K562 (cell line): ENCODE results near the gene DNAH3. TPM values are rescaled to one million over a fixed set of nuclear protein-coding genes. Genes with fewer than 3 reads are reported as not detected.

ENCODE experiments used
- KDM2B ChIP-seq: fragments of 250-450 bp; sonication (Bioruptor Pico); IDR thresholded peaks from 2 replicates; pipeline ENCODE4 v1.8.0; 2021; ENCODE audit warnings: mild to moderate bottlenecking, moderate library complexity
- KLF13 ChIP-seq: fragments of 450-650 bp; IDR thresholded peaks from 2 replicates; pipeline ENCODE4 v1.6.1; 2016; ENCODE audit warnings: missing genetic modification characterization, low read depth, mild to moderate bottlenecking, missing compliant biosample characterization, moderate library complexity, borderline replicate concordance
- MAX ChIP-seq: sonication (generic); formaldehyde crosslinking; IDR thresholded peaks from 2 replicates; pipeline ENCODE4 v1.9.0; 2022; ENCODE audit warnings: mild to moderate bottlenecking, missing genetic modification reagents
- MYNN ChIP-seq, 2 experiments: sonication (generic); formaldehyde crosslinking in 1 of 2; IDR thresholded peaks; 2 replicates each; pipeline versions ENCODE4 v1.5.0 to v1.6.1; 2016 to 2020; ENCODE audit warnings: antibody characterized with exemption in 1 of 2, missing genetic modification reagents in 1 of 2
- NFE2 ChIP-seq: IDR thresholded peaks from 2 replicates; pipeline ENCODE4 v1.6.1; 2014; ENCODE audit warnings: antibody characterized with exemption, low read depth
- NFYB ChIP-seq: IDR thresholded peaks from 2 replicates; pipeline ENCODE4 v1.6.1; 2011; ENCODE audit warnings: mild to moderate bottlenecking, moderate library complexity; ENCODE audit not compliant: insufficient read length; ENCODE audit errors: extremely low read depth
- PHF20 ChIP-seq: fragments of 450-650 bp; IDR thresholded peaks from 2 replicates; pipeline ENCODE4 v1.6.1; 2018; ENCODE audit not compliant: partially characterized antibody
- RBBP5 ChIP-seq: fragments of 200-600 bp; sonication (generic); IDR thresholded peaks from 2 replicates; pipeline ENCODE4 v1.6.1; 2012; ENCODE audit warnings: borderline replicate concordance, mild to moderate bottlenecking, low read length, control low read depth, inconsistent platforms; ENCODE audit not compliant: insufficient read depth, poor library complexity, severe bottlenecking
- SIRT6 ChIP-seq: IDR thresholded peaks from one replicate; pipeline ENCODE4 v1.6.1; 2012; ENCODE audit warnings: low read depth, mild to moderate bottlenecking, control low read depth, inconsistent platforms, low read length, moderate library complexity
- ZBTB11 ChIP-seq, 3 experiments: fragments of 200-800 bp in 1 of 3; fragments of 250-450 bp in 1 of 3; fragments of 450-650 bp in 1 of 3; sonication (Bioruptor Pico) in 1 of 3; sonication (Bioruptor generic) in 1 of 3; formaldehyde crosslinking in 1 of 3; IDR thresholded peaks; 2 replicates each; pipeline versions ENCODE4 v1.6.1 to v1.8.0; 2016 to 2022; ENCODE audit warnings: mild to moderate bottlenecking in 2 of 3, missing genetic modification characterization in 2 of 3, missing compliant biosample characterization in 1 of 3, moderate library complexity in 1 of 3
- polyA plus RNA-seq, 8 experiments: library from polyadenylated mRNA; depleted of rRNA in 4 of 8; stranded (reverse) in 5 of 8; unstranded in 3 of 8; fragments of >200 nt; fragmentation: Nextera tagmentation in 2 of 8; fragmentation: Illumina TruSeq in 1 of 8; extraction: Ambion mirVana in 2 of 8; extraction: Trizol in 1 of 8; gene quantifications; 2 replicates each; pipeline versions ENCODE4 v1.2.1 to v1.2.3, GENCODE V29; 2011 to 2014; ENCODE audit warnings: inconsistent platforms in 1 of 8, missing spikeins in 1 of 8
- total RNA-seq, 7 experiments: library from RNA; depleted of rRNA in 6 of 7; stranded (reverse); fragments of >200 nt in 6 of 7; fragmentation: Illumina TruSeq in 2 of 7; extraction: Trizol in 2 of 7; gene quantifications; 2 replicates each; pipeline versions ENCODE4 v1.2.1 to v1.2.3, GENCODE V29; 2011 to 2021; ENCODE audit warnings: low replicate concordance in 1 of 7
- TF ChIP-seq, protein P1 (sequence below), 2 experiments: fragments of 450-650 bp in 1 of 2; sonication (generic) in 1 of 2; formaldehyde crosslinking in 1 of 2; IDR thresholded peaks; 2 replicates each; pipeline versions ENCODE4 v1.7.1 to v1.9.0; 2016 to 2022; ENCODE audit warnings: inconsistent platforms in 1 of 2, mild to moderate bottlenecking in 1 of 2, missing genetic modification reagents in 1 of 2

DNAH3 gene
- total and polyA plus RNA-seq, 9 of the 15 experiments (the other 6 are each of a cell fraction or from before 2014, with no cell fraction given): 0.32 to 0.84 (median 0.44) TPM

DNA sequence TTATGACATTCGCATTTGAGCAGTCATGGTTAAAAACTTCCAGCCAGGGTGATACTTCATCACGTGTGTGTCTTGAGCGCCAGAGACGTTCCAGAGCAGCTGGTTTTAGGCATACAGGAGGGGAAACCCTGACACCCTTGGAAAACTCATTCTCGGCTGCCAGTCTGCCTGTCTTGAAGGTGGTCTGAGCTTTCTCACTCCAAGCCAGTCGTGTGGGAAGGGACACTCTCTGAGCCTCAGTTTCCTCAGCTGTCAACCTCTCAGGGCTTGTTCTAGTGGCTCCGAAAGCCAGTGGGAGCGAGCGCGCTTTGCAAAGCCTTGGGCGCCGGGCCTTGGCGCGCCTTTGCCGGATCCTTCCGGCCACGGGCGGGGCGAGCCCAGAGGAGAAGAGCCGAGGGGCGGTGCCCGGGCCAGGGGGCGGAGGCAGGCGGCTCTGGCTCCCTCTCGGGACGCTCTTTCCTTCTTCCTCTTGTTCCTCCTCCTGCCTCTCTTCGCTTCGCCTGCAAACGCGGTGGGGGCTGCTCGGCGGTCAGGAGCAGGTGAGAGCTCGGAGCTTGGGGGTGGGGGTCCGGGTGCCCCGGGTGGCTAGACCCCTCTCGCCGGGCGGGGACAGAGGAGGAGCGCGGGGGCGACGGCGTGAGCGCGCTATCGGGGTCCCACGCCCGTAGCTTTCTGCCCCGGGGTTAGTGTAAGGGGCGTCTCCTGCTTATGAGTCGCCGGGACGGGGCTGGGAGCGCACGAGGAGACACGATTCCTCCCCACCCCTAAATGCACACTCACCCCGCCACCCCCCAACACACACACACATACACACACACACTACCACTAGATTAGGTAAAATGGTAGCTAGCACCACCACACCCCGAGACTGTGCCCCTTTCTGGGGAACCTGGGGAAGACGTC is 7.8 kb upstream of the DNAH3 start, which contains the start of gene LDAF1 (continued):
- TF ChIP-seq, protein P1, sequence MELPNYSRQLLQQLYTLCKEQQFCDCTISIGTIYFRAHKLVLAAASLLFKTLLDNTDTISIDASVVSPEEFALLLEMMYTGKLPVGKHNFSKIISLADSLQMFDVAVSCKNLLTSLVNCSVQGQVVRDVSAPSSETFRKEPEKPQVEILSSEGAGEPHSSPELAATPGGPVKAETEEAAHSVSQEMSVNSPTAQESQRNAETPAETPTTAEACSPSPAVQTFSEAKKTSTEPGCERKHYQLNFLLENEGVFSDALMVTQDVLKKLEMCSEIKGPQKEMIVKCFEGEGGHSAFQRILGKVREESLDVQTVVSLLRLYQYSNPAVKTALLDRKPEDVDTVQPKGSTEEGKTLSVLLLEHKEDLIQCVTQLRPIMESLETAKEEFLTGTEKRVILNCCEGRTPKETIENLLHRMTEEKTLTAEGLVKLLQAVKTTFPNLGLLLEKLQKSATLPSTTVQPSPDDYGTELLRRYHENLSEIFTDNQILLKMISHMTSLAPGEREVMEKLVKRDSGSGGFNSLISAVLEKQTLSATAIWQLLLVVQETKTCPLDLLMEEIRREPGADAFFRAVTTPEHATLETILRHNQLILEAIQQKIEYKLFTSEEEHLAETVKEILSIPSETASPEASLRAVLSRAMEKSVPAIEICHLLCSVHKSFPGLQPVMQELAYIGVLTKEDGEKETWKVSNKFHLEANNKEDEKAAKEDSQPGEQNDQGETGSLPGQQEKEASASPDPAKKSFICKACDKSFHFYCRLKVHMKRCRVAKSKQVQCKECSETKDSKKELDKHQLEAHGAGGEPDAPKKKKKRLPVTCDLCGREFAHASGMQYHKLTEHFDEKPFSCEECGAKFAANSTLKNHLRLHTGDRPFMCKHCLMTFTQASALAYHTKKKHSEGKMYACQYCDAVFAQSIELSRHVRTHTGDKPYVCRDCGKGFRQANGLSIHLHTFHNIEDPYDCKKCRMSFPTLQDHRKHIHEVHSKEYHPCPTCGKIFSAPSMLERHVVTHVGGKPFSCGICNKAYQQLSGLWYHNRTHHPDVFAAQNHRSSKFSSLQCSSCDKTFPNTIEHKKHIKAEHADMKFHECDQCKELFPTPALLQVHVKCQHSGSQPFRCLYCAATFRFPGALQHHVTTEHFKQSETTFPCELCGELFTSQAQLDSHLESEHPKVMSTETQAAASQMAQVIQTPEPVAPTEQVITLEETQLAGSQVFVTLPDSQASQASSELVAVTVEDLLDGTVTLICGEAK (IDR thresholded peaks at IDR 0.05): 0 out of 2 replicates have a peak, but pooled peaks have one; percentile 36
- TF ChIP-seq, protein P1 (CRISPR knock-in tag; IDR thresholded peaks at IDR 0.05): no peak
- TF ChIP-seq PHF20: peak; percentile 52
- TF ChIP-seq SIRT6: no peak
- peak; percentile 37 for TF ChIP-seq RBBP5
- no peak for TF ChIP-seq NFYB
- no peak for TF ChIP-seq KDM2B (CRISPR knock-in tag)
- TF ChIP-seq KLF13 (tag): peak; percentile 69; the same call in 1 of the 2 replicates
- peak; percentile 44; the same call in 1 of the 2 replicates for TF ChIP-seq MAX (CRISPR knock-in tag)
- 0 out of 6 replicates have a peak, but pooled peaks of 1 of the 3 experiments have one; percentile 40 for TF ChIP-seq ZBTB11 (CRISPR knock-in tag; IDR thresholded peaks at IDR 0.05)
- no peak for TF ChIP-seq NFE2
- no peak for TF ChIP-seq MYNN (IDR thresholded peaks at IDR 0.05)
- no peak for TF ChIP-seq MYNN (CRISPR knock-in tag; IDR thresholded peaks at IDR 0.05)
